ENCODE data around the gene PDE6G.
A peak's percentile ranks its signal among the peaks of the same experiment; 100 is the strongest.
"Not testable (repeated sequence)": the region's sequence is repeated elsewhere in the genome, so short reads cannot be mapped to it uniquely, and the experiment has no call there.

The PDE6G gene

DNA sequence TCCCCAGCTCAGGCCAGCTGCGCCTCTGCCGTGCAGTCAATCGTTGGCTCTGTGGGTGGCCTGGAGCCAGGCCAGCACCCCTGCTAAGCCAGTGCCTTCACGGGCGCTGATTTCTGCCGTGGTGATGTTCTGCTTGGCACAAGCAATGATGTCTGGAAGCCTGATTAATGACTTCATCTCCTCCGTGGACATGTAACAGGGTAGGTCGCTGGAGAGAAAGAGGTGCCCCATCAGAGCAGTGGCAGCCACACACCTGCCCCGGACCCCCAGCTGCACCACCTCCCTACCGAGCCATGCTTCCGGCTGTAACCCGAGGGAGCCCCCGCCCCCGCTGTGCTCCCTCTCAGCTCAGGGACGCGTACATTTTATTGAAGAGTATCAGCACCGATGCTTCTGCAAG, 25.3 kb upstream of the PDE6G start:
- in situ Hi-C loops (cut with MboI; ENCODE audit: low sequenced_read_pairs), result no loop called here
- no peak overlapping the region for H3K4me3 ChIP-seq
- H3K27me3 ChIP-seq (ENCODE audit: low read depth), result no peaks in the 10 kb centered on the region
- peaks cover 18% of the 10 kb centered on the region for H3K36me3 ChIP-seq (replicated peaks)
- no peaks in the 10 kb centered on the region for H3K9me3 ChIP-seq
- peaks cover 14% of the 10 kb centered on the region for H3K4me1 ChIP-seq
- no peak for DNase-seq (ENCODE audit: low spot score in 2 of 2)

DNA sequence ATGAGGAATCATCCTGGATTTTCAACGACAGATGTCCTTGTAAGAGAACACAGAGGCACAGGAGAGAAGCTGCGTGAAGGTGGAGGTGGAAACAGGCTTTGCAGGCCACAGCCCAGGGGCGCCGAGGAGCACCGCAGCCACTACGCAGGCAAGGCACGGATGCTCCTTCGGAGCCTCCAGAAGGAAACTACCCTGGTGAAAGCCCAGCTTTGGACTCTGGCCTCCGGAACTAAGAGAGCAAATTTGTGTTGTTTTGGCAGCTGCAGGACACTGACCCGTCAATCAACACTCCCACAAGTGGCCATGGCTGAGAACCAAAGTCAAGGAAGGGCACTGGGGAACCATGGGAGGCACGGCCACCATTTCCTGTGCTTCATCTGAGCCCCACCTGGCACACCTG, 23.8 kb upstream of the PDE6G start:
- H3K36me3 ChIP-seq (replicated peaks), result peaks cover 9% of the 10 kb centered on the region; the same call in 1 of the 2 replicates
- no peak overlapping the region for H3K4me3 ChIP-seq
- in situ Hi-C loops (cut with MboI; ENCODE audit: low sequenced_read_pairs), result no loop called here
- no peaks in the 10 kb centered on the region for H3K27me3 ChIP-seq (ENCODE audit: low read depth)
- peaks cover 14% of the 10 kb centered on the region for H3K4me1 ChIP-seq
- DNase-seq (ENCODE audit: low spot score in 2 of 2), result no peak
- H3K9me3 ChIP-seq, result no peaks in the 10 kb centered on the region

DNA sequence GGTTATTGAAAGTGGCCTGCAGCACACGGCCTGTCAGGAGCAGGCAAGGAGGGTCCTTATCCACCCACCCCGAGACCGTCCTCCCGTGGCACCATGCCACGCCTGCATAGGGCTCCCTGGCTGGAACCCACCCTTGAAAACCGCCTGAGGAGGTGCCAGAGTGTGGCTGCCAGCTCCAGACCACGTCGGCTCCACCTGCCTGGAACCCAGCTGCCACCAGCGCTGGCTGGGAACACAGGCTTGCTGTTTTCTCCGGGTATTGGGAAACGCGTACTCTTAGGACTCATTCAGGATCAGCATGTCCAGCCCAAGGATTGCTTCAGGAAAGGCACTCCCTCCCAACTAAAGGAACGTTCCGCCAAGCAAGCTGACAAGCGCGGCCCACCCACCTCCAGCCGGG, 20.6 kb upstream of the PDE6G start:
- Histone ChIP-seq H3K27me3 (ENCODE audit: low read depth) (no peaks in the 10 kb centered on the region), H3K4me1 (no peaks in the 10 kb centered on the region), H3K9me3 (no peaks in the 10 kb centered on the region), H3K36me3 (replicated peaks) (peaks cover 32% of the 10 kb centered on the region), H3K4me3 (no peak overlapping the region)
- DNase-seq (ENCODE audit: low spot score in 2 of 2), result no peak
- in situ Hi-C loops (cut with MboI; ENCODE audit: low sequenced_read_pairs), result no loop called here

- H3K4me1 ChIP-seq; H3K27me3 ChIP-seq (ENCODE audit: low read depth); H3K9me3 ChIP-seq; H3K4me3 ChIP-seq; in situ Hi-C loops (cut with MboI; ENCODE audit: low sequenced_read_pairs): not testable (repeated sequence)
- DNase-seq (ENCODE audit: low spot score in 2 of 2), result peak in 1 of 2 experiments; percentile 58
- peaks cover 39% of the 10 kb centered on the region for H3K36me3 ChIP-seq (replicated peaks)
Measured at GRCh38 chr17:81675515-81676221, 19.3 kb upstream of the PDE6G start.

DNA sequence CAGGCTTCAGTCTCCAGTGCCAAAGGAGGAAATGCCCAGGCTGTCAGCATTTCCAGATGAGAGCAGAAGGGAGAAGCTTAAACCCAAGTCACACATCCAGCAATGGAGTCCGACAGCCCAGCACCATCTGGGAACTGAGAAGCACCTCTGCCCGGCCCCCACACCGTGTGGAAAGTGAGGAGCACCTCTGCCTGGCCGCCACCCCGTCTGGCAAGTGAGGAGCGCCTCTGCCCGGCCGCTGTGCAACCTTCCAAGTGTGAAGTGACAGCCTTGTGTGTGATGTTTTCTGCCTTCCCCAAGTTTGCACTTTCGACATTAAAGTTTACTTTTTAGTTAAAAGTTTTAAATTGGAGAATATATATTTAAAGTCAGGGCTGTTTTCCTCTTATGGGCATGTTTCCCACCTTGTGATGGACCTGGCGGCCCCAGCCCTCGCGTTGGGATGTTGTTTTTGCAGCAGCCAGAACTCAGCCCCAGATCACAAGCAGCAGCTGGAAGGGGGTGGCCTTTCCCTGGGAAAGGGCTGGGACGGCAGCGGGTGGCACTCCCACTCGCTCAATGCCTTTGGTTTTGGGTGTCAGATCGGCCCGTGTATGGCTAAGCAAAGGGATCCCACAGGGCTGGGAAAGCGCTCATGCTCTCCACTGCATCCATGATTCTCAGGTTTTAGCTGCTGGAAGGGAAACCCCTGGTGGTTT, 17.4 kb upstream of the PDE6G start:
- no peaks in the 10 kb centered on the region for H3K4me1 ChIP-seq
- H3K4me3 ChIP-seq, result no peak overlapping the region
- peaks cover 59% of the 10 kb centered on the region for H3K36me3 ChIP-seq (replicated peaks)
- no peaks in the 10 kb centered on the region for H3K9me3 ChIP-seq
- no peak for DNase-seq (ENCODE audit: low spot score in 2 of 2)
- in situ Hi-C loops (cut with MboI; ENCODE audit: low sequenced_read_pairs), result no loop called here
- no peaks in the 10 kb centered on the region for H3K27me3 ChIP-seq (ENCODE audit: low read depth)

GRCh38 chr17:81672954-81673353, 16.6 kb upstream of the PDE6G start:
- Histone ChIP-seq H3K27me3 (ENCODE audit: low read depth) (no peaks in the 10 kb centered on the region), H3K4me1 (0 out of 2 replicates have a peak, but pooled peaks cover 3% of the 10 kb centered on the region), H3K4me3 (no peak overlapping the region), H3K9me3 (no peaks in the 10 kb centered on the region), H3K36me3 (replicated peaks) (peaks cover 66% of the 10 kb centered on the region)
- no peak for DNase-seq (ENCODE audit: low spot score in 2 of 2)
- in situ Hi-C loops (cut with MboI; ENCODE audit: low sequenced_read_pairs), result no loop called here

- Histone ChIP-seq H3K4me1 (peaks cover 6% of the 10 kb centered on the region), H3K9me3 (no peaks in the 10 kb centered on the region), H3K36me3 (replicated peaks) (peaks cover 71% of the 10 kb centered on the region)
Measured at GRCh38 chr17:81672504-81672903, 16.2 kb upstream of the PDE6G start.

DNA sequence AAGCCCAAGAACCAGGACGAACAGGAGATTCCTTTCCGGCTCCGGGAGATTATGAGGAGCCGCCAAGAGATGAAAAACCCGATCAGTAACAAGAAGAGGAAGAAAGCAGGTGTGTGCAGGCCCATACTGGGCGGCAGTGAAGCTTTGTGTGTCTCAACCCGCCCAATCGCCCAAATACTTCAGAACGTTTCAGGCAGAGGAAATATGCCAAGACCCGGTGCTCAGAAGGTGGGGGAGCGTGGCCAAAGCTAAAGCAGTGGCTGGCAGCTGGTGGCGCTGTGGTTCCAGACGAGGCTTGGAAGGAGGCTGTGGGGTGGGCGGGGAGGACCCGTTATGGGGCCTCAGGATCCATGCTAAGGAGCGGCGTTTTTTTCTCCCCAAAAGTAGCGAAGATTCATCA, 11.4 kb upstream of the PDE6G start:
- Histone ChIP-seq H3K36me3 (replicated peaks) (peaks cover 63% of the 10 kb centered on the region), H3K4me1 (peaks cover 13% of the 10 kb centered on the region), H3K27me3 (ENCODE audit: low read depth) (no peaks in the 10 kb centered on the region), H3K4me3 (peak overlapping the region; percentile 87), H3K9me3 (no peaks in the 10 kb centered on the region)
- DNase-seq (ENCODE audit: low spot score in 2 of 2), result peak in 1 of 2 experiments; percentile 54
- in situ Hi-C loops (cut with MboI; ENCODE audit: low sequenced_read_pairs), result no loop called here

More at GRCh38 chr17:81672504-81672903, 16.2 kb upstream of the PDE6G start:
- Histone ChIP-seq H3K4me3 (no peak overlapping the region), H3K27me3 (ENCODE audit: low read depth) (no peaks in the 10 kb centered on the region)
- no peak for DNase-seq (ENCODE audit: low spot score in 2 of 2)
- in situ Hi-C loops (cut with MboI; ENCODE audit: low sequenced_read_pairs), result no loop called here

GRCh38 chr17:81666342-81667191, 10.2 kb upstream of the PDE6G start, which contains the start of the genes CCDC137 and OXLD1:
CCDC137 (plus strand) TSS chr17:81666737; CDS start chr17:81666767, 30 bp downstream.
OXLD1 (minus strand) TSS chr17:81666605; CDS start chr17:81666577, 28 bp downstream.
- H3K27me3 ChIP-seq (ENCODE audit: low read depth), result no peaks in the 10 kb centered on the region
- H3K36me3 ChIP-seq (replicated peaks), result peaks cover 51% of the 10 kb centered on the region
- peak; percentile 83 to 97 for DNase-seq (ENCODE audit: low spot score in 2 of 2)
- H3K9me3 ChIP-seq, result no peaks in the 10 kb centered on the region
- peaks cover 13% of the 10 kb centered on the region for H3K4me1 ChIP-seq
- in situ Hi-C loops (cut with MboI; ENCODE audit: low sequenced_read_pairs), result no loop called here
- H3K4me3 ChIP-seq, result peak within 1 kb of the TSS; percentile 87

GRCh38 chr17:81666092-81666341, 9.7 kb upstream of the PDE6G start:
- no peak for DNase-seq (ENCODE audit: low spot score in 2 of 2)
- Histone ChIP-seq H3K36me3 (replicated peaks) (peaks cover 45% of the 10 kb centered on the region), H3K9me3 (no peaks in the 10 kb centered on the region), H3K4me1 (peaks cover 13% of the 10 kb centered on the region), H3K4me3 (peak overlapping the region; percentile 87), H3K27me3 (ENCODE audit: low read depth) (no peaks in the 10 kb centered on the region)
- in situ Hi-C loops (cut with MboI; ENCODE audit: low sequenced_read_pairs), result no loop called here

- Histone ChIP-seq H3K27me3 (ENCODE audit: low read depth) (no peaks in the 10 kb centered on the region), H3K4me3 (peak overlapping the region; percentile 87), H3K9me3 (no peaks in the 10 kb centered on the region), H3K36me3 (replicated peaks) (peaks cover 40% of the 10 kb centered on the region), H3K4me1 (peaks cover 13% of the 10 kb centered on the region)
- DNase-seq (ENCODE audit: low spot score in 2 of 2), result peak in 1 of 2 experiments; percentile 59
- in situ Hi-C loops (cut with MboI; ENCODE audit: low sequenced_read_pairs), result no loop called here
Measured at GRCh38 chr17:81665205-81666091, 9.1 kb upstream of the PDE6G start.

DNA sequence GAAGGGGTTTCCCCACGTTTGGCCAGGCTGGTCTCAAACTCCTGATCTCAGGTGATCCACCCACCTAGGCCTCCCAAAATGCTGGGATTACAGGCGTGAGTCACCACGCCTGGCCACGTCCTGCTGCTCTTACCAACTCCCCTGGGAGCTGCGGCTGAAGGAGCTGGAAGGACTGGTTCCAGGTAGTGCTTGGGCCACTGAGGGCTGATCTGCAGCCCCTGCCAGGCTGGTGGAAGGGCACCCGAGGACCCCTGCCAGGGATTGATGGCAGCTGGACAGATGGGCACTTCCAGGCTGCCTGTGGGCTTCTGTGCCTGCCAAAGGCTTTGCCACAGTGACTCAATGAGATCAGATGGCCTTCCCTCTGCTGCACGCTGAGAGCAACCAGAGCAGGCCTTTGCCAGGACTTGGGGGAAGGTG, 7.7 kb upstream of the PDE6G start:
- H3K36me3 ChIP-seq (replicated peaks), result peaks cover 26% of the 10 kb centered on the region
- no peak overlapping the region for H3K4me3 ChIP-seq
- peaks cover 13% of the 10 kb centered on the region for H3K4me1 ChIP-seq
- no peak for DNase-seq (ENCODE audit: low spot score in 2 of 2)
- no peaks in the 10 kb centered on the region for H3K9me3 ChIP-seq
- no peaks in the 10 kb centered on the region for H3K27me3 ChIP-seq (ENCODE audit: low read depth)
- in situ Hi-C loops (cut with MboI; ENCODE audit: low sequenced_read_pairs), result no loop called here

DNA sequence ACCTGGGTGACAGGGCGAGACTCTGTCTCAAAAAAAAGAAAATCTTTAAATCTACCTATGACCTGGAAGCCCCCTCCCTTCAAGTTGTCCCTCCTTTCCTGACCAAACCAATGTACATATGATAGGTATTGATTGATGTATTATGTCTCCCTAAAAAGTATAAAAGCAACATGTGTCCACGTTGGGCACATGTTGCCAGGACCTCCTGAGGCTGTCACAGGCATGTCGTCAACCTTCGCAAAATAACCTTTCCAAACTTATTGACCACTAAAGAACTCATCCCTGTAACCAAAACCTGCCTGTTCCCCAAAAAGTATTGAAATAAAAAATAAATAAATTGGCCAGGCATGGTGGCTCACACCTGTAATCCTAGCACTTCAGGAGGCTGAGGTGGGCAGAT, 5.7 kb upstream of the PDE6G start:
- DNase-seq (ENCODE audit: low spot score in 2 of 2), result no peak
- H3K4me1 ChIP-seq, result peaks cover 4% of the 10 kb centered on the region
- no peaks in the 10 kb centered on the region for H3K27me3 ChIP-seq (ENCODE audit: low read depth)
- H3K9me3 ChIP-seq, result no peaks in the 10 kb centered on the region
- H3K4me3 ChIP-seq, result no peak overlapping the region
- peaks cover 8% of the 10 kb centered on the region; the same call in 1 of the 2 replicates for H3K36me3 ChIP-seq (replicated peaks)
- in situ Hi-C loops (cut with MboI; ENCODE audit: low sequenced_read_pairs), result no loop called here
